HepG2 (cell line): Measurements from ENCODE around the gene MMP19. TPM values are rescaled to one million over a fixed set of nuclear protein-coding genes. Genes with fewer than 3 reads are reported as not detected.
A peak's percentile ranks its signal among the peaks of the same experiment; 100 is the strongest.

Experiments
- AFF4 ChIP-seq: sonication (generic); formaldehyde crosslinking; IDR thresholded peaks from 2 replicates; pipeline ENCODE4 v1.4.0; 2020; ENCODE audit warnings: missing genetic modification reagents
- ASH2L ChIP-seq: fragments of 300-600, 200-600 bp; sonication (generic); IDR thresholded peaks from 2 replicates; pipeline ENCODE4 v1.7.0; 2017; ENCODE audit warnings: low read depth, mild to moderate bottlenecking, moderate library complexity, mixed read lengths, low read length; ENCODE audit not compliant: insufficient read length
- CBX1 ChIP-seq: IDR thresholded peaks from one replicate; pipeline ENCODE4 v1.6.1; 2016; ENCODE audit warnings: antibody characterized with exemption, low read depth
- CBX2 ChIP-seq, 2 experiments: fragments of 200-600 bp in 1 of 2; sonication (generic); formaldehyde crosslinking in 1 of 2; IDR thresholded peaks; 2 replicates each; pipeline versions ENCODE4 v1.7.0 to v1.8.1; 2018 to 2022; ENCODE audit warnings: low read depth in 2 of 2, low read length in 1 of 2, mild to moderate bottlenecking in 1 of 2, missing genetic modification reagents in 1 of 2
- CBX5 ChIP-seq: sonication (generic); formaldehyde crosslinking; IDR thresholded peaks from 2 replicates; pipeline ENCODE4 v1.4.0; 2020; ENCODE audit warnings: missing genetic modification reagents, borderline replicate concordance
- ERF ChIP-seq: IDR thresholded peaks from 2 replicates; pipeline ENCODE4 v1.6.1; 2018; ENCODE audit warnings: missing biosample characterization, missing genetic modification reagents
- FOSL2 ChIP-seq: sonication (generic); formaldehyde crosslinking; IDR thresholded peaks from 2 replicates; pipeline ENCODE4 v1.4.0; 2020; ENCODE audit warnings: missing genetic modification reagents
- GPN1 ChIP-seq: sonication (generic); formaldehyde crosslinking; IDR thresholded peaks from 2 replicates; pipeline ENCODE4 v1.5.1; 2020; ENCODE audit warnings: missing genetic modification reagents, borderline replicate concordance
- HNRNPK ChIP-seq: fragments of 200-400 bp; formaldehyde crosslinking; IDR thresholded peaks from 2 replicates; pipeline ENCODE4 v1.6.1; 2018; ENCODE audit warnings: low read length, low read depth, moderate library complexity, mild to moderate bottlenecking; ENCODE audit not compliant: poor library complexity, severe bottlenecking
- KMT2A ChIP-seq: sonication (generic); formaldehyde crosslinking; IDR thresholded peaks from 2 replicates; pipeline ENCODE4 v1.4.0; 2020; ENCODE audit warnings: missing genetic modification reagents
- LCORL ChIP-seq, 2 experiments: fragments of 450-650 bp in 1 of 2; sonication (generic) in 1 of 2; formaldehyde crosslinking in 1 of 2; IDR thresholded peaks; 2 replicates each; pipeline versions ENCODE4 v1.5.0 to v1.6.1; 2017 to 2020; ENCODE audit warnings: antibody characterized with exemption in 1 of 2, missing genetic modification reagents in 1 of 2
- MIER2 ChIP-seq: IDR thresholded peaks from 2 replicates; pipeline ENCODE4 v1.6.1; 2016; ENCODE audit warnings: missing biosample characterization, missing genetic modification reagents
- NFE2 ChIP-seq: sonication (generic); formaldehyde crosslinking; IDR thresholded peaks from 2 replicates; pipeline ENCODE4 v1.4.0; 2020; ENCODE audit warnings: missing genetic modification reagents
- POGZ ChIP-seq: sonication (generic); formaldehyde crosslinking; IDR thresholded peaks from 2 replicates; pipeline ENCODE4 v1.4.0; 2020; ENCODE audit warnings: mild to moderate bottlenecking, missing genetic modification reagents
- SNAI1 ChIP-seq: sonication (generic); formaldehyde crosslinking; IDR thresholded peaks from 2 replicates; pipeline ENCODE4 v1.5.0; 2020; ENCODE audit warnings: mild to moderate bottlenecking, missing genetic modification reagents, borderline replicate concordance
- SPEN ChIP-seq: sonication (generic); formaldehyde crosslinking; IDR thresholded peaks from 2 replicates; pipeline ENCODE4 v1.5.1; 2020; ENCODE audit warnings: low read depth, mild to moderate bottlenecking, missing genetic modification reagents
- SUZ12 ChIP-seq: fragments of 150-350 bp; IDR thresholded peaks from 2 replicates; pipeline ENCODE4 v1.6.1; 2014; ENCODE audit warnings: low read depth, low read length
- TEF ChIP-seq: sonication (generic); formaldehyde crosslinking; IDR thresholded peaks from 2 replicates; pipeline ENCODE4 v1.5.0; 2020; ENCODE audit warnings: missing genetic modification reagents
- ZSCAN20 ChIP-seq: sonication (generic); formaldehyde crosslinking; IDR thresholded peaks from 2 replicates; pipeline ENCODE4 v1.4.0; 2020; ENCODE audit warnings: missing genetic modification reagents, mild to moderate bottlenecking, borderline replicate concordance
- polyA plus RNA-seq, 8 experiments: library from polyadenylated mRNA; depleted of rRNA in 3 of 8; stranded (reverse) in 7 of 8; unstranded in 1 of 8; fragments of >200 nt; fragmentation: Illumina TruSeq in 4 of 8; extraction: Trizol in 4 of 8; gene quantifications; 2 replicates each; pipeline versions ENCODE4 v1.2.1 to v1.2.3, GENCODE V29; 2011 to 2016; ENCODE audit warnings: low read depth in 4 of 8, missing spikeins in 1 of 8, mixed read lengths in 1 of 8; ENCODE audit not compliant: insufficient read depth in 1 of 8
- total RNA-seq, 5 experiments: library from RNA; depleted of rRNA; stranded (reverse); fragments of >200 nt; fragmentation: Illumina TruSeq; extraction: Trizol; gene quantifications; 2 replicates each; pipeline ENCODE4 v1.2.3, GENCODE V29; 2016; ENCODE audit warnings: low read depth in 1 of 5
- TF ChIP-seq, protein P1 (sequence below): sonication (generic); formaldehyde crosslinking; conservative IDR thresholded peaks from 2 replicates; pipeline ENCODE4 v1.4.0; 2020; ENCODE audit warnings: missing genetic modification reagents
- TF ChIP-seq, protein P2 (sequence below): sonication (generic); formaldehyde crosslinking; IDR thresholded peaks from 2 replicates; pipeline ENCODE4 v1.5.0; 2020; ENCODE audit warnings: missing genetic modification reagents
- TF ChIP-seq, protein P3 (sequence below): sonication (generic); formaldehyde crosslinking; IDR thresholded peaks from 2 replicates; pipeline ENCODE4 v1.8.0; 2022; ENCODE audit warnings: mild to moderate bottlenecking, missing genetic modification reagents; ENCODE audit not compliant: insufficient replicate concordance

The MMP19 gene
- total and polyA plus RNA-seq, 2 of the 13 experiments (the other 11 are each of a cell fraction or from before 2014, with no cell fraction given), result 0.07 to 0.08 TPM

DNA sequence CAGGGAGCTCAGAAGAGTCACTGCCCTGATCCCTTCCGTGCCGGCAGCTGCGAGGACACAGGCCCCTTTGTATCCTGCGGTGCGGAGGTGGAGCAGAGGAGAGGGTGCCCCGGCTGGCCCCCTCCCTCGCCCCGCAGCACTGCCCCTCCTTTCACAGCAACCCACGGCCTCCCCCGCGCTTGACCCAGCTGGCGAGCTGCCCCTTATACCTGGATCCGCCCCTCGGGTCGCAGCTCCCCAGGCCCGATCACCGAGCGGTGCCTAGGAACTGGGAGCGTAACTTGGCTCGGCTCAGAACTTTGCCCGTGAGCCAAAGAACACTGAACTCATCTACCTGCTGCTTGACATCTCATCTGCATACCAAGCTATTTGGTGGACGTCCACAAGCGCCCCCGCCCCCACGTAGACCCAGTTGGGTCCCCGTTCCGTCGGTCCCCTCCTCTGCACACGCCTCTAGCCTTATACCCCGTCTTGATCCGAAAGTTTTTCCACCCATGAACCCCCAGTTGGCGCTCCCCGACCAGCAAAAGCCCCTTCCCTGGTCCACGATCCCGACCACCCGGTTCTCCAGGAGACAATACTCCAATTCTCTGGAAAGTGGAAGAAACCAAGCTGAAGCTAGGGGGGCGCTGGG is 12.7 kb downstream of the MMP19 start (continued):
- TF ChIP-seq AFF4 (CRISPR knock-in tag) (no peak), ZSCAN20 (CRISPR knock-in tag) (0 out of 2 replicates have a peak, but pooled peaks have one; percentile 5), FOSL2 (CRISPR knock-in tag) (no peak), KMT2A (CRISPR knock-in tag) (no peak), POGZ (CRISPR knock-in tag) (no peak), CBX5 (CRISPR knock-in tag) (no peak), ERF (no peak), SPEN (no peak), GPN1 (CRISPR knock-in tag) (no peak), ASH2L (no peak), TEF (CRISPR knock-in tag) (no peak), LCORL (IDR thresholded peaks at IDR 0.05) (no peak), LCORL (CRISPR knock-in tag; IDR thresholded peaks at IDR 0.05) (no peak), HNRNPK (no peak), SUZ12 (no peak), MIER2 (CRISPR knock-in tag) (no peak), CBX2 (IDR thresholded peaks at IDR 0.05; ENCODE audit: low read depth, low read length) (no peak), CBX2 (CRISPR knock-in tag; IDR thresholded peaks at IDR 0.05; ENCODE audit: low read depth) (no peak), SNAI1 (CRISPR knock-in tag) (no peak), NFE2 (CRISPR knock-in tag) (no peak), CBX1 (no peak)
- TF ChIP-seq, protein P1, sequence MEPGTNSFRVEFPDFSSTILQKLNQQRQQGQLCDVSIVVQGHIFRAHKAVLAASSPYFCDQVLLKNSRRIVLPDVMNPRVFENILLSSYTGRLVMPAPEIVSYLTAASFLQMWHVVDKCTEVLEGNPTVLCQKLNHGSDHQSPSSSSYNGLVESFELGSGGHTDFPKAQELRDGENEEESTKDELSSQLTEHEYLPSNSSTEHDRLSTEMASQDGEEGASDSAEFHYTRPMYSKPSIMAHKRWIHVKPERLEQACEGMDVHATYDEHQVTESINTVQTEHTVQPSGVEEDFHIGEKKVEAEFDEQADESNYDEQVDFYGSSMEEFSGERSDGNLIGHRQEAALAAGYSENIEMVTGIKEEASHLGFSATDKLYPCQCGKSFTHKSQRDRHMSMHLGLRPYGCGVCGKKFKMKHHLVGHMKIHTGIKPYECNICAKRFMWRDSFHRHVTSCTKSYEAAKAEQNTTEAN (CRISPR knock-in tag), result no peak
- TF ChIP-seq, protein P2, sequence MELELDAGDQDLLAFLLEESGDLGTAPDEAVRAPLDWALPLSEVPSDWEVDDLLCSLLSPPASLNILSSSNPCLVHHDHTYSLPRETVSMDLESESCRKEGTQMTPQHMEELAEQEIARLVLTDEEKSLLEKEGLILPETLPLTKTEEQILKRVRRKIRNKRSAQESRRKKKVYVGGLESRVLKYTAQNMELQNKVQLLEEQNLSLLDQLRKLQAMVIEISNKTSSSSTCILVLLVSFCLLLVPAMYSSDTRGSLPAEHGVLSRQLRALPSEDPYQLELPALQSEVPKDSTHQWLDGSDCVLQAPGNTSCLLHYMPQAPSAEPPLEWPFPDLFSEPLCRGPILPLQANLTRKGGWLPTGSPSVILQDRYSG (CRISPR knock-in tag), result no peak
- TF ChIP-seq, protein P3, sequence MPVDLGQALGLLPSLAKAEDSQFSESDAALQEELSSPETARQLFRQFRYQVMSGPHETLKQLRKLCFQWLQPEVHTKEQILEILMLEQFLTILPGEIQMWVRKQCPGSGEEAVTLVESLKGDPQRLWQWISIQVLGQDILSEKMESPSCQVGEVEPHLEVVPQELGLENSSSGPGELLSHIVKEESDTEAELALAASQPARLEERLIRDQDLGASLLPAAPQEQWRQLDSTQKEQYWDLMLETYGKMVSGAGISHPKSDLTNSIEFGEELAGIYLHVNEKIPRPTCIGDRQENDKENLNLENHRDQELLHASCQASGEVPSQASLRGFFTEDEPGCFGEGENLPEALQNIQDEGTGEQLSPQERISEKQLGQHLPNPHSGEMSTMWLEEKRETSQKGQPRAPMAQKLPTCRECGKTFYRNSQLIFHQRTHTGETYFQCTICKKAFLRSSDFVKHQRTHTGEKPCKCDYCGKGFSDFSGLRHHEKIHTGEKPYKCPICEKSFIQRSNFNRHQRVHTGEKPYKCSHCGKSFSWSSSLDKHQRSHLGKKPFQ (CRISPR knock-in tag), result peak; percentile 64
